Amniotic stem cell (primary cell): Measurements from ENCODE around the gene VSNL1.

Experiments
- DNase-seq: peaks from one replicate; lab custom pipeline; 2025; lab: John Stamatoyannopoulos, UW

Gene VSNL1

GRCh38 chr2:17540093-17540812, at the start of gene VSNL1:
TSS of gene VSNL1 (plus strand) at chr2:17540696. CDS start at chr2:17592075, 51,379 bp downstream.
- peak; percentile 81 for DNase-seq

GRCh38 chr2:17495590-17495989, 44.9 kb upstream of the VSNL1 start:
- DNase-seq: no peak

GRCh38 chr2:17497718-17498117, 42.8 kb upstream of the VSNL1 start:
- DNase-seq: no peak

- DNase-seq: no peak
These were observed 33.5 kb upstream of the VSNL1 start for GRCh38 chr2:17506736-17507616.

- DNase-seq: no peak
These were observed 24.8 kb upstream of the VSNL1 start for GRCh38 chr2:17515652-17516051.

GRCh38 chr2:17517481-17518211, 22.9 kb upstream of the VSNL1 start:
- no peak for DNase-seq

- peak; percentile 85 for DNase-seq
These were observed 22.0 kb upstream of the VSNL1 start, which contains the start of gene RAD51AP2 for GRCh38 chr2:17518212-17519154. TSS of gene RAD51AP2 (minus strand) at chr2:17518440. CDS start at chr2:17518415, 25 bp downstream.

- DNase-seq: no peak
These were observed 21.0 kb upstream of the VSNL1 start for GRCh38 chr2:17519486-17519885.

- DNase-seq: no peak
These were observed 19.7 kb upstream of the VSNL1 start for GRCh38 chr2:17520761-17521160.

- DNase-seq: no peak
These were observed 18.9 kb upstream of the VSNL1 start for GRCh38 chr2:17521621-17522020.

GRCh38 chr2:17522303-17522702, 18.2 kb upstream of the VSNL1 start:
- DNase-seq: no peak

- no peak for DNase-seq
These were observed 10.7 kb upstream of the VSNL1 start for GRCh38 chr2:17529771-17530170.

GRCh38 chr2:17533546-17533945, 7.0 kb upstream of the VSNL1 start:
- no peak for DNase-seq

- no peak for DNase-seq
These were observed 4.1 kb upstream of the VSNL1 start for GRCh38 chr2:17536416-17536815.

- peak; percentile 4 for DNase-seq
These were observed 2.3 kb upstream of the VSNL1 start for GRCh38 chr2:17538022-17538843.

- peak; percentile 34 for DNase-seq
These were observed 1.5 kb upstream of the VSNL1 start for GRCh38 chr2:17538844-17539554.

GRCh38 chr2:17539611-17540092, 844 bp upstream of the VSNL1 start:
- DNase-seq: no peak

- no peak for DNase-seq
These were observed 476 bp downstream of the VSNL1 start for GRCh38 chr2:17540813-17541530.

GRCh38 chr2:17541531-17541950, 1.0 kb downstream of the VSNL1 start:
- no peak for DNase-seq
